ENCODE measurements around the gene NELFCD. TPM values are rescaled to one million over a fixed set of nuclear protein-coding genes. Genes with fewer than 3 reads are reported as not detected.
A peak's percentile ranks its signal among the peaks of the same experiment; 100 is the strongest.

NELFCD gene
- total RNA-seq, 1 experiment from 2014 or later: 179 TPM

DNA sequence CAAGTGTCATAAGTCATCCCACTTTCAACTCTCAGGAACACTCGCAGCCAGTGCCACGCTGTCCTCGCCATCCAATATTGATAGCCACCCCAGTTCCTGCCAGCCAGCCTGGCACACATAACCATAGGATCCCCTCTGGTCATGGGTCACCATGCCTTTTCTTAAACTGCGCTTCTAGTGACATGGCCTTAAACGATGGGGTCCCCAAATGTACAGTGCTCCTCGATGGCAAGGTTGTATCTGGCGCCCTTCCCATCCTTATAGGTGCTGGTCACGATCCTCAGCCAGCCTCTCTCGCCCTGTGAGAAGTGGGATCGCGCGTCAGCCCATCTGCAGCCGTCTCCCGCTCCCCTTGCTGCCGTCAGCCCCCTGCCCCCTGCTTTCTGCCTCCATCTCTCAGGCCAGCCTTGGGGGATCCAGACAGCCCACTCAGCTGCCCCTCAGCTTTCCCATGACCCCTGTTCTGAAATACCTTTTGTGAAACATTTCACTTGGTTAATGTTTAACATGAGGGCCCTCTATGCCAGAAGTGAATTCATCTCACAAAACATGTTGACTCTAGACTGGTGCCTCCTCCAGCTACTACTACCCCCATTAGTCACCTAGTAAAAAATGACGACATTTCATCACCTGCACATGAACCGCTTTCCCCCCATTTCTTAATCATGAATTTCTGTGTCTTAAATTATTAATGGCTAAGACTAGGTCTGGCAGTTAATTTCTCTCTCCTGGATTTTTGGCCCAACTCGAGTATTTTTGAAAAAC lies 14.6 kb downstream of the NELFCD start:
- H3K27me3 Mint-ChIP-seq (ENCODE audit: unreplicated experiment): no peaks in the 10 kb centered on the region

DNA sequence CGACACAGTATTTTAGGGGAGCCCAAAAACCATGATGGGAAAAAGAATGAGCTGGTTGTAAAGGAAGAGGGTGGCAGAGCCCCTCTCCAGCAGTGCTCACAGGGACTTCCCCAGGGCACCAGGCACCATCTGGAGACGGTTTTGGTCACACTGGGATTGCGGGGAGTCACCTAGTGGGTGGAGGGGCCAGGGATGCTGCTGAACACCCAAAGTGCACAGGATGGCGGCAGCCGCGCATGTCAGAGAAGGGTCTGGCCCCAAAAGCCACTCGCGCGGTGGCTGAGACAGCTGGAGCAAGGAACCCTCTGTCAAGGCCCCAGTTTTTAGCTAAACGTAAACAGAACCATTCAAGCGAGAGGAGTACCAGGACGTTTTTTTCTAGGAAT lies 15.2 kb downstream of the NELFCD start:
- TF ChIP-seq, protein P1, sequence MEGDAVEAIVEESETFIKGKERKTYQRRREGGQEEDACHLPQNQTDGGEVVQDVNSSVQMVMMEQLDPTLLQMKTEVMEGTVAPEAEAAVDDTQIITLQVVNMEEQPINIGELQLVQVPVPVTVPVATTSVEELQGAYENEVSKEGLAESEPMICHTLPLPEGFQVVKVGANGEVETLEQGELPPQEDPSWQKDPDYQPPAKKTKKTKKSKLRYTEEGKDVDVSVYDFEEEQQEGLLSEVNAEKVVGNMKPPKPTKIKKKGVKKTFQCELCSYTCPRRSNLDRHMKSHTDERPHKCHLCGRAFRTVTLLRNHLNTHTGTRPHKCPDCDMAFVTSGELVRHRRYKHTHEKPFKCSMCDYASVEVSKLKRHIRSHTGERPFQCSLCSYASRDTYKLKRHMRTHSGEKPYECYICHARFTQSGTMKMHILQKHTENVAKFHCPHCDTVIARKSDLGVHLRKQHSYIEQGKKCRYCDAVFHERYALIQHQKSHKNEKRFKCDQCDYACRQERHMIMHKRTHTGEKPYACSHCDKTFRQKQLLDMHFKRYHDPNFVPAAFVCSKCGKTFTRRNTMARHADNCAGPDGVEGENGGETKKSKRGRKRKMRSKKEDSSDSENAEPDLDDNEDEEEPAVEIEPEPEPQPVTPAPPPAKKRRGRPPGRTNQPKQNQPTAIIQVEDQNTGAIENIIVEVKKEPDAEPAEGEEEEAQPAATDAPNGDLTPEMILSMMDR (IDR thresholded peaks at IDR 0.05; ENCODE audit: unreplicated experiment): no peak
- BruUV-seq (replicated peaks): no TSS peak
- Mint-ChIP-seq H3K4me1 (ENCODE audit: low read depth, unreplicated experiment) (peaks cover 17% of the 10 kb centered on the region), H3K4me3 (ENCODE audit: low read depth, unreplicated experiment) (peak overlapping the region; percentile 0), H3K9me3 (ENCODE audit: low read depth, unreplicated experiment) (no peaks in the 10 kb centered on the region), H3K27ac (ENCODE audit: unreplicated experiment) (peak overlapping the region; percentile 56), H3K27me3 (ENCODE audit: unreplicated experiment) (no peaks in the 10 kb centered on the region), H3K36me3 (ENCODE audit: insufficient read depth, unreplicated experiment) (peaks cover 81% of the 10 kb centered on the region)
- DNase-seq: no peak
- intact Hi-C loops (cut with micrococcal nuclease; ENCODE audit: unreplicated experiment): no loop called here
- CTCF ChIA-PET: interaction anchor here (0.6 to 0.8 kb wide), 2 partner anchors 9 to 14 kb away, joined by 3 to 11 read pairs; no protein-coding TSS in a partner anchor

More for the DNA sequence above, 14.6 kb downstream of the NELFCD start:
- Mint-ChIP-seq H3K9me3 (ENCODE audit: low read depth, unreplicated experiment) (no peaks in the 10 kb centered on the region), H3K36me3 (ENCODE audit: insufficient read depth, unreplicated experiment) (peaks cover 84% of the 10 kb centered on the region), H3K4me3 (ENCODE audit: low read depth, unreplicated experiment) (peak overlapping the region; percentile 0), H3K4me1 (ENCODE audit: low read depth, unreplicated experiment) (peaks cover 17% of the 10 kb centered on the region), H3K27ac (ENCODE audit: unreplicated experiment) (peak overlapping the region; percentile 56)
- no TSS peak for BruUV-seq (replicated peaks)
- DNase-seq: peak; percentile 24
- CTCF ChIA-PET: interaction anchor here (0.6 to 0.8 kb wide), 2 partner anchors 9 to 14 kb away, joined by 3 to 11 read pairs; no protein-coding TSS in a partner anchor
- intact Hi-C loops (cut with micrococcal nuclease; ENCODE audit: unreplicated experiment): no loop called here
- TF ChIP-seq, protein P1 (IDR thresholded peaks at IDR 0.05; ENCODE audit: unreplicated experiment): no peak

DNA sequence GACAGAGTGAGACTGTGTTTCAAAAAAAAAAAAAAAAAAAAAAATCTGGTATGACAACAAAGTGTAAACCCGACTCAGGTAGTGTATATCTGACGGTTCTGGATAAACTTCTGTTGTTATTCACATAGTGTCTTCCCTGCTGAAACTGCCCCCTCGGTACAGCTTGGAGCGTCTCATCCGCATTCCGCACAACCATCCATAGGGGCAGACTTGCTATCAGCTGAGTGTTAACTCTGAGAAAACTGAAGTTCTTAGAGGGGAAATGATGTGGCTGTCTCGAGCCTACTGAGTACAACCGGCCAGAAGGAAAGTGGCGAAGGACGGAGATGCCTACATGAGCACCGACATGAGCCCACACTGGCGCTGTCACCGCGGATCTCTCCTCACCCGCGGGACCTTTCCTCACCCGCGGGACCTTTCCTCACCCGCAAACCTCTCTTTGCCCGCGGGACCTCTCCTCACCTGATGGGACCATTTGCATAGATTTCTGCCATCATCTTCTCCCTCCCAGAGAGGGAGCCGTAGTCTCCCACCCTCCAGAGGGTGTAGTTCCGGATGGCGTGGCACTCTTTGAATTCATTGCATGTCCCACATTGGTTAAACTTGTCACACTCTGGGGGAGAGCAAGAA lies 16.2 kb downstream of the NELFCD start:
- no peak overlapping the region for H3K4me3 Mint-ChIP-seq (ENCODE audit: low read depth, unreplicated experiment)
- H3K27ac Mint-ChIP-seq (ENCODE audit: unreplicated experiment): no peak overlapping the region
- intact Hi-C loops (cut with micrococcal nuclease; ENCODE audit: unreplicated experiment): no loop called here
- H3K36me3 Mint-ChIP-seq (ENCODE audit: insufficient read depth, unreplicated experiment): peaks cover 77% of the 10 kb centered on the region
- TF ChIP-seq, protein P1 (IDR thresholded peaks at IDR 0.05; ENCODE audit: unreplicated experiment): no peak
- no peaks in the 10 kb centered on the region for H3K9me3 Mint-ChIP-seq (ENCODE audit: low read depth, unreplicated experiment)
- H3K27me3 Mint-ChIP-seq (ENCODE audit: unreplicated experiment): no peaks in the 10 kb centered on the region
- CTCF ChIA-PET: interaction anchor here (0.7 kb wide), 2 partner anchors 12 to 31 kb away, joined by 5 to 7 read pairs; no protein-coding TSS in a partner anchor
- no peak for DNase-seq
- H3K4me1 Mint-ChIP-seq (ENCODE audit: low read depth, unreplicated experiment): peaks cover 17% of the 10 kb centered on the region
- BruUV-seq (replicated peaks): no TSS peak

DNA sequence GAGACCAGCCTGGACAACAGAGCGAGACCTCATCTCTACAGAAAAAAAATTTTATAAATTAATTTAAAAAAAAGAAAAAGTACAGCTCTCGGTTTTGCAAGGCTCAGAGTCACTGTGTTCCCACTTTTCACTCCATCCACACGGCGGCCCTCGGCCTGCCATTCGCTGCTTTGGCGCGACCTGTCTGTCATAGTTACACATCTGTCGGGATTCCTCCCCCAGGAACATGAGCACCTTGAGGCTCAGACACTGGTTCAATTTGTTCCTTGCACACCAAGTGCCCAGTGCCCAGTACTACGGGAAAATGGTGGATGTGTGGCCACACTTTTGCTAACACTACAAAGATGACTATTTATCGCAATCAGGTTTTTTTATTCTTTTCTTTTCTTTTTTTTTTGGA lies 17.6 kb downstream of the NELFCD start:
- H3K27me3 Mint-ChIP-seq (ENCODE audit: unreplicated experiment): no peaks in the 10 kb centered on the region
- CTCF ChIA-PET: interaction anchor here (0.6 kb wide), 1 partner anchor 216 kb away, joined by 3 read pairs; no protein-coding TSS in a partner anchor
- H3K27ac Mint-ChIP-seq (ENCODE audit: unreplicated experiment): no peak overlapping the region
- H3K36me3 Mint-ChIP-seq (ENCODE audit: insufficient read depth, unreplicated experiment): peaks cover 77% of the 10 kb centered on the region
- TF ChIP-seq, protein P1 (IDR thresholded peaks at IDR 0.05; ENCODE audit: unreplicated experiment): no peak
- H3K9me3 Mint-ChIP-seq (ENCODE audit: low read depth, unreplicated experiment): no peaks in the 10 kb centered on the region
- no peak overlapping the region for H3K4me3 Mint-ChIP-seq (ENCODE audit: low read depth, unreplicated experiment)
- intact Hi-C loops (cut with micrococcal nuclease; ENCODE audit: unreplicated experiment): no loop called here
- DNase-seq: no peak
- no TSS peak for BruUV-seq (replicated peaks)
- H3K4me1 Mint-ChIP-seq (ENCODE audit: low read depth, unreplicated experiment): peaks cover 17% of the 10 kb centered on the region

All from Calu3 (cell line).